Smooth muscle cell (in vitro differentiated cells): Measurements from ENCODE around the gene GRIN2A. TPM values are rescaled to one million over a fixed set of nuclear protein-coding genes. Genes with fewer than 3 reads are reported as not detected.

Experiments
- DNase-seq: peaks from one replicate; lab custom pipeline; 2025; ENCODE audit not compliant: unreplicated experiment; lab: John Stamatoyannopoulos, UW
- H2AFZ ChIP-seq: fragments of 200-600 bp; sonication (generic); 2 replicates; pipeline ENCODE4 v1.6.0; 2016; ENCODE audit warnings: antibody characterized with exemption, low read depth, mild to moderate bottlenecking
- H3F3A ChIP-seq: fragments of 200-600 bp; sonication (generic); 2 replicates; pipeline ENCODE4 v1.6.0; 2017; ENCODE audit warnings: antibody characterized with exemption, low read depth
- H3K27ac ChIP-seq: fragments of 200-600 bp; sonication (generic); 2 replicates; pipeline ENCODE4 v1.5.1; 2016; ENCODE audit warnings: low read depth, mild to moderate bottlenecking
- H3K27me3 ChIP-seq: fragments of 200-600 bp; sonication (generic); 2 replicates; pipeline ENCODE4 v1.6.1; 2016; ENCODE audit warnings: low read depth, mild to moderate bottlenecking
- H3K36me3 ChIP-seq: fragments of 200-600 bp; sonication (generic); 2 replicates; pipeline ENCODE4 v1.5.1; 2016; ENCODE audit warnings: low read depth
- H3K4me1 ChIP-seq: fragments of 200-600 bp; sonication (generic); 2 replicates; pipeline ENCODE4 v1.5.1; 2016; ENCODE audit warnings: low read depth
- H3K4me2 ChIP-seq: fragments of 200-600 bp; sonication (generic); 2 replicates; pipeline ENCODE4 v1.6.0; 2016; ENCODE audit warnings: mild to moderate bottlenecking
- H3K4me3 ChIP-seq: fragments of 200-600 bp; sonication (generic); 2 replicates; pipeline ENCODE4 v1.5.1; 2016; ENCODE audit warnings: mild to moderate bottlenecking
- H3K79me2 ChIP-seq: fragments of 200-600 bp; sonication (generic); 2 replicates; pipeline ENCODE4 v1.6.0; 2016; ENCODE audit warnings: low read depth, mild to moderate bottlenecking
- H3K9ac ChIP-seq: fragments of 200-600 bp; sonication (generic); 2 replicates; pipeline ENCODE4 v1.6.0; 2016; ENCODE audit warnings: low read depth
- H3K9me3 ChIP-seq: fragments of 200-600 bp; sonication (generic); replicated peaks from 2 replicates; pipeline ENCODE4 v1.5.1; 2016; ENCODE audit warnings: low read depth
- H4K20me1 ChIP-seq: fragments of 200-600 bp; sonication (generic); 2 replicates; pipeline ENCODE4 v1.6.0; 2016; ENCODE audit warnings: low read depth
- CTCF ChIP-seq: fragments of 200-600 bp; sonication (generic); IDR thresholded peaks from 2 replicates; pipeline ENCODE4 v1.5.1; 2017; ENCODE audit warnings: borderline replicate concordance, mild to moderate bottlenecking, antibody characterized with exemption; ENCODE audit not compliant: insufficient read depth, poor library complexity, severe bottlenecking
- WGBS: methylation state at CpG from one replicate; pipeline ENCODE4 v1.1.7; 2016; ENCODE audit warnings: low lambda C conversion rate; 5-methylcytosine and 5-hydroxymethylcytosine counted together
- polyA plus RNA-seq: library from polyadenylated mRNA; unstranded; fragments of >200 nt; fragmentation: Nextera tagmentation; extraction: Ambion mirVana; gene quantifications from 2 replicates; pipeline ENCODE4 v1.2.1, GENCODE V29; 2016
- total RNA-seq: library from RNA; depleted of rRNA; stranded (reverse); fragments of >200 nt; gene quantifications from 2 replicates; pipeline ENCODE4 v1.2.3, GENCODE V29; 2014

Gene GRIN2A
- total and polyA plus RNA-seq, 2 experiments from 2014 or later: 0.02 to 0.13 TPM

DNA sequence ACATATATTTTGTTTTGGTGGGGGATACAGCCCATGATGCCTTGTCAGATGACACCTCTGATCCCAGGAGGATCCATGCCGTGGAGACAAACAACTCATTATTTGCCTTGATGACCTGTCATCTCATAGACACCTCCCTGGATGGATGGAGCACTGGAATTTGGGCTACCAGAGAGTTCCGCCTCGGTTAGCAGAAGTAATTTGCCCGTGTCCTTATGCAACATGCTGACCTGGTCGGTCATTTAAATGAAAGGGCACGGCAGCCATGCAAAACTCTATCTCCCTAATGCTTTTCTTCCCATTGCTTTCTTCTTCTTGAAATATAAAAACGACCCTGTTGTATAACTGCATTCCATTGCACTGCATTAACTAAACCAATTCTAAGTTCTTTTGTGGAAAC lies 145.3 kb downstream of the GRIN2A start:
- DNase-seq: no peak
- Histone ChIP-seq H3K27ac (no peak overlapping the region), H3K9me3 (no peaks in the 10 kb centered on the region), H3K4me1 (no peaks in the 10 kb centered on the region), H3K36me3 (no peaks in the 10 kb centered on the region), H3K79me2 (no peaks in the 10 kb centered on the region), H4K20me1 (no peaks in the 10 kb centered on the region), H3K27me3 (no peaks in the 10 kb centered on the region), H3F3A (no peaks in the 10 kb centered on the region), H3K9ac (no peak overlapping the region), H3K4me2 (no peak overlapping the region), H3K4me3 (no peak overlapping the region), H2AFZ (no peak overlapping the region)
- no peak for TF ChIP-seq CTCF
- WGBS: 84% methylated on average over 7 of the region's 7 CpGs

GRCh38 chr16:10033556-10033955 lies 148.7 kb downstream of the GRIN2A start:
- Histone ChIP-seq H3K27me3 (no peaks in the 10 kb centered on the region), H3K4me3 (no peak overlapping the region), H4K20me1 (no peaks in the 10 kb centered on the region), H3K9ac (no peak overlapping the region), H3K4me1 (no peaks in the 10 kb centered on the region), H3K9me3 (no peaks in the 10 kb centered on the region), H3K36me3 (no peaks in the 10 kb centered on the region), H2AFZ (no peak overlapping the region), H3K4me2 (no peak overlapping the region), H3F3A (no peaks in the 10 kb centered on the region), H3K79me2 (no peaks in the 10 kb centered on the region), H3K27ac (no peak overlapping the region)
- DNase-seq: no peak
- TF ChIP-seq CTCF: no peak
- WGBS: 84% methylated on average over 5 of the region's 5 CpGs

- Histone ChIP-seq H2AFZ (no peak overlapping the region), H3K9me3 (no peaks in the 10 kb centered on the region), H3K4me3 (no peak overlapping the region), H3K9ac (no peak overlapping the region), H3K79me2 (no peaks in the 10 kb centered on the region), H4K20me1 (no peaks in the 10 kb centered on the region), H3K27ac (no peak overlapping the region), H3K27me3 (no peaks in the 10 kb centered on the region), H3K4me2 (no peak overlapping the region), H3K4me1 (no peaks in the 10 kb centered on the region), H3K36me3 (no peaks in the 10 kb centered on the region), H3F3A (no peaks in the 10 kb centered on the region)
- no peak for DNase-seq
- WGBS: 97% methylated on average over 4 of the region's 4 CpGs
- no peak for TF ChIP-seq CTCF
Measured at GRCh38 chr16:10031955-10032354, 150.3 kb downstream of the GRIN2A start.

DNA sequence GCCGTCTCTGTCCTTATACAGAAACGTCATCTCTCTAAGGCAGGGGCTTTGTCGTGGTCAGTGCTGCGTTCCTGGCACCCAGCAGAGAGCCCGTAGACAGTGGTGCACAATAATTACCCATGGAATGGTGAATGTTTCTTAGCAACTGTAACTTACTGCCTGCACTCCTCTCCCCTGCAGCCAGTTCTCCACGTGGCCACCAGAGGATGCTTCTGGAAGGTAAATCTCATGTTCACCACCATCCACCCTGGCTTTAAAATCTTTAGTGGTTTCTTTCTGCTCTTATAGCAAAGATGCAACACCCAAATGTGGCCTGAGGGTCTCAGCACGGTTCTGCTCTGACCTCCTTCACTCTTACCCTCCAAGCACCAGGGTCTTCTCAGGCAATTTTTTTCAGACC lies 150.8 kb downstream of the GRIN2A start:
- Histone ChIP-seq H3K36me3 (no peaks in the 10 kb centered on the region), H3K4me1 (no peaks in the 10 kb centered on the region), H3K9me3 (no peaks in the 10 kb centered on the region), H3K4me2 (no peak overlapping the region), H3K79me2 (no peaks in the 10 kb centered on the region), H3K4me3 (no peak overlapping the region), H3K27ac (no peak overlapping the region), H2AFZ (no peak overlapping the region), H3K9ac (no peak overlapping the region), H3F3A (no peaks in the 10 kb centered on the region), H3K27me3 (no peaks in the 10 kb centered on the region), H4K20me1 (no peaks in the 10 kb centered on the region)
- 73% methylated on average over 7 of the region's 7 CpGs for WGBS
- TF ChIP-seq CTCF: no peak
- no peak for DNase-seq
